H9 (cell line): ENCODE measurements around the gene BTG4. TPM values are rescaled to one million over a fixed set of nuclear protein-coding genes. Genes with fewer than 3 reads are reported as not detected.

Source experiments
- DNase-seq: peaks from one replicate; pipeline ENCODE4 v3.0.0-alpha.2; 2017
- H2AFZ ChIP-seq: one replicate; pipeline ENCODE4 v1.6.1; 2013; ENCODE audit warnings: mild to moderate bottlenecking, low read length, control low read depth, moderate library complexity
- H2AK5ac ChIP-seq: 2 replicates; pipeline ENCODE4 v1.6.1; 2013; ENCODE audit warnings: low read length, control low read depth, mixed read lengths; ENCODE audit not compliant: insufficient read length
- H2BK120ac ChIP-seq: one replicate; pipeline ENCODE4 v1.6.1; 2013; ENCODE audit warnings: low read depth, mild to moderate bottlenecking, low read length, control low read depth, inconsistent platforms; ENCODE audit not compliant: poor library complexity, severe bottlenecking
- H2BK12ac ChIP-seq: 2 replicates; pipeline ENCODE4 v1.6.1; 2013; ENCODE audit warnings: low read length, control low read depth, mixed read lengths, low read depth; ENCODE audit not compliant: insufficient read length
- H2BK15ac ChIP-seq: 2 replicates; pipeline ENCODE4 v1.6.1; 2013; ENCODE audit warnings: low read depth, low read length, control low read depth
- H2BK20ac ChIP-seq: one replicate; pipeline ENCODE4 v1.6.1; 2013; ENCODE audit warnings: low read depth, mild to moderate bottlenecking, low read length, control low read depth, inconsistent platforms; ENCODE audit not compliant: poor library complexity, severe bottlenecking
- H2BK5ac ChIP-seq: 2 replicates; pipeline ENCODE4 v1.6.1; 2013; ENCODE audit warnings: low read length, control low read depth, mixed read lengths; ENCODE audit not compliant: insufficient read length
- H3K14ac ChIP-seq: 2 replicates; pipeline ENCODE4 v1.6.1; 2013; ENCODE audit warnings: low read length, control low read depth; ENCODE audit not compliant: insufficient read depth
- H3K18ac ChIP-seq: 2 replicates; pipeline ENCODE4 v1.6.1; 2013; ENCODE audit warnings: low read depth, mild to moderate bottlenecking, mixed read lengths, low read length, control low read depth; ENCODE audit not compliant: insufficient read length
- H3K23ac ChIP-seq: 2 replicates; pipeline ENCODE4 v1.6.1; 2013; ENCODE audit warnings: low read length, control low read depth, mixed read lengths, low read depth; ENCODE audit not compliant: insufficient read length
- H3K23me2 ChIP-seq: 2 replicates; pipeline ENCODE4 v1.6.1; 2013; ENCODE audit warnings: low read depth, mild to moderate bottlenecking, mixed read lengths, low read length, control low read depth; ENCODE audit not compliant: insufficient read length, poor library complexity, severe bottlenecking
- H3K27ac ChIP-seq: 2 replicates; pipeline ENCODE4 v1.5.1; 2013; ENCODE audit warnings: low read length, control low read depth, mixed read lengths, low read depth; ENCODE audit not compliant: insufficient read length
- H3K27me3 ChIP-seq: 2 replicates; pipeline ENCODE4 v1.6.1; 2013; ENCODE audit warnings: low read length, control low read depth, inconsistent platforms; ENCODE audit not compliant: insufficient read depth
- H3K4ac ChIP-seq: 2 replicates; pipeline ENCODE4 v1.6.1; 2013; ENCODE audit warnings: low read depth, mild to moderate bottlenecking, control low read depth, inconsistent platforms, low read length, moderate library complexity
- H3K4me1 ChIP-seq: 2 replicates; pipeline ENCODE4 v1.6.1; 2013; ENCODE audit warnings: low read length, control low read depth, inconsistent platforms; ENCODE audit not compliant: insufficient read depth
- H3K4me2 ChIP-seq: 2 replicates; pipeline ENCODE4 v1.6.1; 2013; ENCODE audit warnings: low read length, control low read depth, mixed read lengths; ENCODE audit not compliant: insufficient read length, insufficient read depth
- H3K56ac ChIP-seq: 2 replicates; pipeline ENCODE4 v1.6.1; 2013; ENCODE audit warnings: low read depth, mild to moderate bottlenecking, mixed read lengths, low read length, control low read depth; ENCODE audit not compliant: insufficient read length
- H3K79me1 ChIP-seq: 2 replicates; pipeline ENCODE4 v1.6.1; 2013; ENCODE audit warnings: low read depth, mild to moderate bottlenecking, moderate library complexity, low read length, control low read depth, inconsistent platforms; ENCODE audit not compliant: insufficient read depth, poor library complexity, severe bottlenecking
- H3K79me2 ChIP-seq: 2 replicates; pipeline ENCODE4 v1.6.1; 2013; ENCODE audit warnings: low read length, control low read depth, inconsistent platforms; ENCODE audit not compliant: insufficient read depth
- H3K9ac ChIP-seq: 2 replicates; pipeline ENCODE4 v1.6.1; 2013; ENCODE audit warnings: low read length, control low read depth, mixed read lengths; ENCODE audit not compliant: insufficient read length; ENCODE audit errors: extremely low read depth
- H3K9me3 ChIP-seq: one replicate; pipeline ENCODE4 v1.6.1; 2013; ENCODE audit warnings: low read depth, low read length, inconsistent platforms; ENCODE audit not compliant: control insufficient read depth
- H3T11ph ChIP-seq: one replicate; pipeline ENCODE4 v1.6.1; 2013; ENCODE audit warnings: mild to moderate bottlenecking, low read length, control low read depth, inconsistent platforms
- H4K20me1 ChIP-seq: one replicate; pipeline ENCODE4 v1.6.1; 2013; ENCODE audit not compliant: control insufficient read depth, insufficient read length, insufficient read depth
- H4K5ac ChIP-seq: 2 replicates; pipeline ENCODE4 v1.6.1; 2013; ENCODE audit warnings: low read depth, mild to moderate bottlenecking, mixed read lengths, low read length, control low read depth; ENCODE audit not compliant: insufficient read length
- H4K8ac ChIP-seq: replicated peaks from 2 replicates; pipeline ENCODE4 v1.6.1; 2013; ENCODE audit warnings: low read length, control low read depth, mixed read lengths, low read depth; ENCODE audit not compliant: insufficient read length
- H4K91ac ChIP-seq: 2 replicates; pipeline ENCODE4 v1.6.1; 2013; ENCODE audit warnings: low read depth, mild to moderate bottlenecking, moderate library complexity, mixed read lengths, low read length, control low read depth; ENCODE audit not compliant: insufficient read length
- H3K27ac Mint-ChIP-seq, 3 experiments: 2 replicates in 2 of 3; 3 replicates in 1 of 3; pipeline ENCODE4 v1.8.0; 2020 to 2021; ENCODE audit warnings: mixed read lengths in 3 of 3, mild to moderate bottlenecking in 1 of 3, moderate library complexity in 1 of 3
- H3K27me3 Mint-ChIP-seq: 2 replicates; pipeline ENCODE4 v1.8.0; 2021; ENCODE audit warnings: low read depth, mild to moderate bottlenecking, moderate library complexity, mixed read lengths
- H3K36me3 Mint-ChIP-seq, 3 experiments: 2 replicates in 2 of 3; 3 replicates in 1 of 3; pipeline ENCODE4 v1.8.0; 2020 to 2021; ENCODE audit warnings: low read depth in 3 of 3, mixed read lengths in 3 of 3; ENCODE audit not compliant: insufficient read depth in 1 of 3
- H3K4me1 Mint-ChIP-seq, 2 experiments: 2 replicates each; pipeline ENCODE4 v1.8.0; 2020; ENCODE audit warnings: mixed read lengths in 2 of 2
- H3K4me3 Mint-ChIP-seq, 2 experiments: 2 replicates in 1 of 2; 3 replicates in 1 of 2; pipeline ENCODE4 v1.8.0; 2020 to 2021; ENCODE audit warnings: mild to moderate bottlenecking in 2 of 2, mixed read lengths in 2 of 2, moderate library complexity in 1 of 2
- H3K9me3 Mint-ChIP-seq, 2 experiments: 2 replicates in 1 of 2; 3 replicates in 1 of 2; pipeline ENCODE4 v1.8.0; 2020; ENCODE audit warnings: mild to moderate bottlenecking in 2 of 2, mixed read lengths in 2 of 2, moderate library complexity in 1 of 2
- CTCF ChIP-seq: fragments of 200-600 bp; sonication (generic); conservative IDR thresholded peaks from 3 replicates; pipeline ENCODE4 v1.8.0; 2021; ENCODE audit warnings: antibody characterized with exemption, mild to moderate bottlenecking
- WGBS: extraction: QIAGEN DNeasy Blood & Tissue Kit; methylation state at CpG from one replicate; pipeline ENCODE4 v1.1.7; 2013; ENCODE audit warnings: missing lambda C conversion rate, low lambda C conversion rate, mixed read lengths; ENCODE audit not compliant: insufficient read length; ENCODE audit errors: extremely low coverage; 5-methylcytosine and 5-hydroxymethylcytosine counted together
- total RNA-seq: library from RNA; stranded (reverse); gene quantifications from 2 replicates; pipeline ENCODE4 v1.2.1, GENCODE V29; 2021

The BTG4 gene
- total RNA-seq, 1 experiment from 2014 or later, result not detected

GRCh38 chr11:111518668-111519067, 6.5 kb upstream of the BTG4 start:
- H3K4ac ChIP-seq, result no peak overlapping the region
- Mint-ChIP-seq H3K36me3 (no peaks in the 10 kb centered on the region), H3K4me3 (no peak overlapping the region), H3K9me3 (no peaks in the 10 kb centered on the region; a peak in 1 of 5 replicates), H3K27ac (no peak overlapping the region), H3K4me1 (peaks cover 4 to 6% of the 10 kb centered on the region in 2 experiments), H3K27me3 (peaks cover 21% of the 10 kb centered on the region)
- no peaks in the 10 kb centered on the region for H4K20me1 ChIP-seq
- no peak overlapping the region for H2BK20ac ChIP-seq
- no peak overlapping the region for H2BK12ac ChIP-seq
- H4K8ac ChIP-seq, result no peak overlapping the region
- no peak overlapping the region for H2BK15ac ChIP-seq
- H2AFZ ChIP-seq, result no peak overlapping the region
- H3K14ac ChIP-seq, result no peak overlapping the region
- TF ChIP-seq CTCF, result no peak
- no peak overlapping the region for H3T11ph ChIP-seq
- no peak overlapping the region for H2AK5ac ChIP-seq
- H3K79me1 ChIP-seq, result no peaks in the 10 kb centered on the region
- no peaks in the 10 kb centered on the region for H3K9me3 ChIP-seq
- no peak overlapping the region for H4K5ac ChIP-seq
- no peaks in the 10 kb centered on the region for H3K79me2 ChIP-seq
- no peak overlapping the region for H3K27ac ChIP-seq
- H3K27me3 ChIP-seq, result peaks cover 7% of the 10 kb centered on the region; the same call in 1 of the 2 replicates
- DNase-seq, result no peak
- peaks cover 3% of the 10 kb centered on the region; the same call in 1 of the 2 replicates for H3K4me1 ChIP-seq
- H3K23ac ChIP-seq, result no peak overlapping the region
- H3K56ac ChIP-seq, result no peak overlapping the region
- H3K23me2 ChIP-seq, result peaks cover 8% of the 10 kb centered on the region
- H3K18ac ChIP-seq, result no peak overlapping the region
- no peak overlapping the region for H4K91ac ChIP-seq
- no peak overlapping the region for H2BK120ac ChIP-seq
- H3K9ac ChIP-seq, result no peak overlapping the region
- no CpG with 5 or more reads among the region's 1 CpG for WGBS
- no peak overlapping the region for H3K4me2 ChIP-seq
- no peak overlapping the region for H2BK5ac ChIP-seq
